Fibroblast of skin of left biceps (primary cell): Measurements from ENCODE around the gene TBCA.

Experiments
- DNase-seq, 2 experiments: peaks; one replicate each; pipeline ENCODE4 v3.0.0-alpha.2; 2013; ENCODE audit warnings: low read depth in 2 of 2

The TBCA gene

GRCh38 chr5:77643654-77644370 lies 132.3 kb downstream of the TBCA start:
- DNase-seq, result no peak

- DNase-seq, result no peak
Measured at GRCh38 chr5:77642738-77643653, 133.1 kb downstream of the TBCA start.

DNA sequence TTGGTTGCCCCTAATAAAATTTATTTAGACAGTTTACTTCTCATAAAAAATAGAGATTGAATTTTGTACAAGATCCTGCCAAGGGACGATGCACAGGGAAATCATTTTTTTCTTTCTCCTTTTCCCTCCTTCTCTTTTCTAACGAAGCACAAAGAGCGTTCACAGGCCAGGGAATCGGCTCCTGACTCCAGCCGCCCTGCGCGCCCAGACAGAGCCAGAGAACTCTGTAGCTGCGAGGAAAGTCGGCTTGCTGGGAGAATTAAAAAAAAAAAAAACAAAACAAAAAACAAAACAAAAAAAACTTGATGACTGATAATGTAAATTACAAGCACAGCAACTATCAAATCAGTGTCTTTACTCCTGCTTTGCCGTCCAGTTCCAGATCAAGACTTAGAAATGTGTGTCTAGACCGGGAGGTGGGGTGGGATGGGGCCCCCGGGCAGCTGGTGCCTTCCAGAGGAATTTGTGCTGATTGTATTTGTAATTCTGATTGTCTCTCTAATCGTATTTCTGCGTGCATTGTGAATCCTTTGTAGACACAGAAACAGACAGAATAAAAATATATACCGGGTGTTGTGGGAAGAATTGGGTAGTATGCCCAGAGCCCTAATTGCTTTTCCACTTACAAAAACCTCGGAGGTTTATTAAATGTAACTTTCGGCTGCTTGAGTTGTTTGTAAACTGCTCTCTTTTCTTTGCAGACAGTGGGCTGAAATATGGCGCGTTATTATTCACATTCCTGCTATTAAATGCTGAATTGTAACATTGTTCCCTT lies 134.0 kb downstream of the TBCA start:
- DNase-seq, result no peak

- DNase-seq, result no peak
Measured at GRCh38 chr5:77641397-77641943, 134.7 kb downstream of the TBCA start.
